ENCODE results near the gene FAM241A. TPM values are rescaled to one million over a fixed set of nuclear protein-coding genes. Genes with fewer than 3 reads are reported as not detected.

FAM241A gene
- total and polyA plus RNA-seq, 3 experiments from 2014 or later: 1.4 to 7.8 (median 7.4) TPM

DNA sequence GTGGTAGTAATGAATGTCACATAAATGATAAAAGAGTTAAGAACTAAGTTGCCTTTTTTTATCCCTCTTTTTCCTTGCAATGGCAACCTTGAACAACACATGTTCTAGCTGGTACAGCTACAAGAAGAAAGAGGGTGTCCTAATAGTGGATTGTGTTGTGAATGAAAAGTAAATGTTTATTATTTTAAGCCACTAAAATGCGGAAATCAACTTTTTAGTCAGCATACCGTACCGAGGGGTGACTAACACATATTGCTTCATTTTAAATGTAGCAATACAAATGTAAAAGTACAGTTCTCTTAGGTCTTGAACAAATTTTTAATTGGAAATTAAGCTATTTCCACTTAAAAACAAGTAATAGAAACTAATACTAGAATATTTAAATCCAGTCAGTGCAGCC lies 68.6 kb downstream of the FAM241A start:
- H3K9me3 ChIP-seq (ENCODE audit: low read length): no peaks in the 10 kb centered on the region
- no peak for DNase-seq
- ChIA-PET CTCF (interaction anchor here (1.0 to 2.1 kb wide), 8 partner anchors 13 to 312 kb away, joined by 3 to 11 read pairs (median 4); no protein-coding TSS in a partner anchor), POLR2A (no interaction called here)
- H3K27ac ChIP-seq (ENCODE audit: low read depth, low read length): no peak overlapping the region
- Mint-ChIP-seq H3K27ac (no peak overlapping the region), H3K4me3 (no peak overlapping the region), H3K4me1 (peaks cover 0 to 4% (median 0%) of the 10 kb centered on the region in 3 donors), H3K36me3 (no peaks in the 10 kb centered on the region), H3K27me3 (peaks cover 0 to 2% of the 10 kb centered on the region in 2 donors), H3K9me3 (no peaks in the 10 kb centered on the region)
- H3K27me3 ChIP-seq (ENCODE audit: insufficient read depth, low read length, poor library complexity, severe bottlenecking): no peaks in the 10 kb centered on the region
- H3K4me1 ChIP-seq (ENCODE audit: insufficient read depth, low read length): no peaks in the 10 kb centered on the region
- no peak overlapping the region for H3K4me3 ChIP-seq (ENCODE audit: low read length)
- no peaks in the 10 kb centered on the region for H3K36me3 ChIP-seq (ENCODE audit: insufficient read depth, low read length)

- no peak overlapping the region for H3K4me3 Mint-ChIP-seq
- H3K36me3 Mint-ChIP-seq: no peaks in the 10 kb centered on the region
- H3K4me1 ChIP-seq (ENCODE audit: insufficient read depth, low read length): no peaks in the 10 kb centered on the region
- no peaks in the 10 kb centered on the region for H3K27me3 ChIP-seq (ENCODE audit: insufficient read depth, low read length, poor library complexity, severe bottlenecking)
- H3K36me3 ChIP-seq (ENCODE audit: insufficient read depth, low read length): no peaks in the 10 kb centered on the region
- CTCF ChIA-PET: interaction anchor here (0.9 to 2.1 kb wide), 13 partner anchors 10 to 390 kb away, joined by 3 to 11 read pairs (median 4); no protein-coding TSS in a partner anchor
- H3K4me1 Mint-ChIP-seq: peaks cover 0 to 4% (median 0%) of the 10 kb centered on the region in 3 donors
- H3K4me3 ChIP-seq (ENCODE audit: low read length): no peak overlapping the region
- POLR2A ChIA-PET: no interaction called here
- H3K27ac ChIP-seq (ENCODE audit: low read depth, low read length): no peak overlapping the region
- no peaks in the 10 kb centered on the region for H3K9me3 Mint-ChIP-seq
- peaks cover 0 to 2% of the 10 kb centered on the region in 2 donors for H3K27me3 Mint-ChIP-seq
- no peak for DNase-seq
- no peak overlapping the region for H3K27ac Mint-ChIP-seq
- no peaks in the 10 kb centered on the region for H3K9me3 ChIP-seq (ENCODE audit: low read length)
These were observed 69.4 kb downstream of the FAM241A start for GRCh38 chr4:112214390-112215264.

DNA sequence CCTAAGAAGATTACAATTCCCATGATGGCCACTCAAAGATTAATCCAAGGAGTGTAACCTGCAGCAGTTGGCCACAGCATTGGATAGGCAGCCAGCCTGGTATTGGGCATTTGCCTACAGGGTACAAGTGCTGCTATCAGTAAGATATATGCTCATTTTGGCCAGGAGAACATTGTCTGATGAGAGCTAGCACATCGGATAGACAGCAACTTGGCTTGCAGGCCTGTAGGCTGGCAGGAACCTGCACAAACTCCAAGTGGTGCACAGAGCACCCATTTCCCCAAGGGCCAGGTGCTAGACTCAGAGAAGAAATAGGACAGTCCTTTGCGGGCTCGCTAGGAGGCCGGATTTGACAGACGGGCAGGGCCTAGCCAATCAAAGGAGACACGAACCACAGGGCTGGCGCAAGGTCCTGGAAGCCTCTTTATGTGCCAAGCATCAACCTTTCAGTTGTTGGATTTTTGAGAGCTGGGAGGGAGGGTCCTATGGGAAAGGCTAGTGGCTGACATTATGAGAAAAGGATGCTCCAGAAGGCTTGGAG lies 74.6 kb downstream of the FAM241A start:
- peaks cover 0 to 2% (median 0%) of the 10 kb centered on the region in 5 donors for H3K9me3 Mint-ChIP-seq
- no peak overlapping the region for H3K27ac Mint-ChIP-seq
- POLR2A ChIA-PET: no interaction called here
- H3K4me3 ChIP-seq (ENCODE audit: low read length): no peak overlapping the region
- H3K27me3 Mint-ChIP-seq: peaks cover 0 to 3% of the 10 kb centered on the region in 2 donors
- no peaks in the 10 kb centered on the region for H3K4me1 ChIP-seq (ENCODE audit: insufficient read depth, low read length)
- H3K4me3 Mint-ChIP-seq: no peak overlapping the region
- no peaks in the 10 kb centered on the region for H3K36me3 Mint-ChIP-seq
- no peak overlapping the region for H3K27ac ChIP-seq (ENCODE audit: low read depth, low read length)
- CTCF ChIA-PET: no interaction called here
- no peaks in the 10 kb centered on the region for H3K27me3 ChIP-seq (ENCODE audit: insufficient read depth, low read length, poor library complexity, severe bottlenecking)
- no peaks in the 10 kb centered on the region for H3K36me3 ChIP-seq (ENCODE audit: insufficient read depth, low read length)
- DNase-seq: no peak
- H3K9me3 ChIP-seq (ENCODE audit: low read length): no peaks in the 10 kb centered on the region
- H3K4me1 Mint-ChIP-seq: peaks cover 0 to 4% (median 4%) of the 10 kb centered on the region in 3 donors

GRCh38 chr4:112222219-112222955 lies 77.1 kb downstream of the FAM241A start:
- POLR2A ChIA-PET: no interaction called here
- Mint-ChIP-seq H3K4me3 (no peak overlapping the region), H3K36me3 (no peaks in the 10 kb centered on the region), H3K27me3 (peaks cover 6 to 9% of the 10 kb centered on the region in 2 donors), H3K27ac (no peak overlapping the region), H3K9me3 (peaks cover 0 to 2% (median 0%) of the 10 kb centered on the region in 5 donors), H3K4me1 (peaks cover 0 to 4% (median 4%) of the 10 kb centered on the region in 3 donors)
- Histone ChIP-seq H3K36me3 (ENCODE audit: insufficient read depth, low read length) (no peaks in the 10 kb centered on the region), H3K4me1 (ENCODE audit: insufficient read depth, low read length) (no peaks in the 10 kb centered on the region), H3K27ac (ENCODE audit: low read depth, low read length) (no peak overlapping the region), H3K27me3 (ENCODE audit: insufficient read depth, low read length, poor library complexity, severe bottlenecking) (no peaks in the 10 kb centered on the region), H3K9me3 (ENCODE audit: low read length) (no peaks in the 10 kb centered on the region), H3K4me3 (ENCODE audit: low read length) (no peak overlapping the region)
- CTCF ChIA-PET: interaction anchor here (0.8 kb wide), 1 partner anchor 12 kb away, joined by 3 read pairs; no protein-coding TSS in a partner anchor
- DNase-seq: no peak

DNA sequence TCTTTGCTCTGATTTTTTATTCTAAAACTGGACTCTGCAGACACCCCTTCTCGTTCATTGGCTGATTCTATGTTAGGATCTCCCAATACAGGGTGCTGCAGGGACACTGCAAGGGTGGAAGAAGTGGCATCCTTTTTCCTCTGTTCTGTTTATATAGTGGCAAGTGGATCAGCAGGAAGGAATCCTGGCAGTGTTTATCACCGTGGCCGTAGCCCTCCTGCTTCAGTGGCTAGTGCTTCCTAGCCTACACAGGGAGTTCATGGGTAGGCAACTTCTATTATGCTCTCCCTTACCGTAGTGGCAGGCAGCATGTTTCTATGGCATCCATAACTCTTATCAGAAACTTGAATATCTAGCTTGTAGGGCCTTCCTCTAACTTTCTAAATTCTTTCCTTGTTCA lies 79.9 kb downstream of the FAM241A start:
- ChIA-PET CTCF (interaction anchor here (1.4 to 1.9 kb wide), 4 partner anchors 8 to 299 kb away, joined by 3 to 5 read pairs (median 4); no protein-coding TSS in a partner anchor), POLR2A (no interaction called here)
- H3K27ac Mint-ChIP-seq: no peak overlapping the region
- no peaks in the 10 kb centered on the region for H3K36me3 Mint-ChIP-seq
- Histone ChIP-seq H3K27me3 (ENCODE audit: insufficient read depth, low read length, poor library complexity, severe bottlenecking) (no peaks in the 10 kb centered on the region), H3K4me3 (ENCODE audit: low read length) (no peak overlapping the region), H3K4me1 (ENCODE audit: insufficient read depth, low read length) (peaks cover 2% of the 10 kb centered on the region), H3K36me3 (ENCODE audit: insufficient read depth, low read length) (no peaks in the 10 kb centered on the region), H3K9me3 (ENCODE audit: low read length) (no peaks in the 10 kb centered on the region), H3K27ac (ENCODE audit: low read depth, low read length) (no peak overlapping the region)
- peaks cover 0 to 2% (median 0%) of the 10 kb centered on the region in 5 donors for H3K9me3 Mint-ChIP-seq
- peaks cover 6 to 13% of the 10 kb centered on the region in 2 donors for H3K27me3 Mint-ChIP-seq
- DNase-seq: no peak
- no peak overlapping the region for H3K4me3 Mint-ChIP-seq
- H3K4me1 Mint-ChIP-seq: peaks cover 0 to 6% (median 5%) of the 10 kb centered on the region in 3 donors

- peak overlapping the region; percentile 97 for H3K27ac ChIP-seq (ENCODE audit: low read depth, low read length)
- H3K9me3 Mint-ChIP-seq: no peaks in the 10 kb centered on the region
- ChIA-PET POLR2A (interaction anchor here (2.5 kb wide), 1 partner anchor 55 kb away, joined by 12 read pairs; the partner anchor contains the start of gene TIFA), CTCF (interaction anchor here (1.5 to 3.8 kb wide), 2 partner anchors 55 to 132 kb away, joined by 5 to 23 read pairs; partner anchors contain the start of gene TIFA)
- H3K4me1 ChIP-seq (ENCODE audit: insufficient read depth, low read length): peaks cover 21% of the 10 kb centered on the region
- H3K9me3 ChIP-seq (ENCODE audit: low read length): no peaks in the 10 kb centered on the region
- H3K27ac Mint-ChIP-seq: peak overlapping the region; percentile 98 to 100 (median 100)
- peak overlapping the region; percentile 93 to 100 (median 98) for H3K4me3 Mint-ChIP-seq
- H3K36me3 ChIP-seq (ENCODE audit: insufficient read depth, low read length): no peaks in the 10 kb centered on the region
- peaks cover 26 to 44% (median 40%) of the 10 kb centered on the region in 3 donors for H3K4me1 Mint-ChIP-seq
- H3K27me3 Mint-ChIP-seq: peaks cover 2 to 8% of the 10 kb centered on the region in 2 donors
- DNase-seq: peak; percentile 95 to 96 (median 96)
- peaks cover 0 to 10% (median 1%) of the 10 kb centered on the region in 3 donors for H3K36me3 Mint-ChIP-seq
- H3K27me3 ChIP-seq (ENCODE audit: insufficient read depth, low read length, poor library complexity, severe bottlenecking): no peaks in the 10 kb centered on the region
- peak overlapping the region; percentile 87 for H3K4me3 ChIP-seq (ENCODE audit: low read length)
These were observed 85.9 kb downstream of the FAM241A start for GRCh38 chr4:112230879-112231778.
